ENCODE data around the gene WDR86. TPM values are rescaled to one million over a fixed set of nuclear protein-coding genes. Genes with fewer than 3 reads are reported as not detected.

The WDR86 gene
- total and polyA plus RNA-seq, 3 experiments from 2014 or later: 0.55 to 10.4 (median 0.59) TPM

GRCh38 chr7:151336027-151336708 lies 73.7 kb downstream of the WDR86 start:
- Mint-ChIP-seq H3K4me1 (peaks cover 15 to 21% (median 16%) of the 10 kb centered on the region in 3 donors), H3K27ac (peak overlapping the region in 1 of 8 donors; percentile 70), H3K4me3 (no peak overlapping the region), H3K36me3 (peaks cover 0 to 3% (median 3%) of the 10 kb centered on the region in 3 donors), H3K27me3 (no peaks in the 10 kb centered on the region), H3K9me3 (peaks cover 0 to 9% (median 2%) of the 10 kb centered on the region in 5 donors)
- ChIA-PET CTCF (no interaction called here), POLR2A (no interaction called here)
- peaks cover 15% of the 10 kb centered on the region for H3K4me1 ChIP-seq (ENCODE audit: insufficient read depth, low read length)
- H3K9me3 ChIP-seq (ENCODE audit: low read length): no peaks in the 10 kb centered on the region
- no peak overlapping the region for H3K4me3 ChIP-seq (ENCODE audit: low read length)
- no peaks in the 10 kb centered on the region for H3K27me3 ChIP-seq (ENCODE audit: insufficient read depth, low read length, poor library complexity, severe bottlenecking)
- no peaks in the 10 kb centered on the region for H3K36me3 ChIP-seq (ENCODE audit: insufficient read depth, low read length)
- no peak overlapping the region for H3K27ac ChIP-seq (ENCODE audit: low read depth, low read length)
- DNase-seq: no peak

GRCh38 chr7:151334628-151335027 lies 75.2 kb downstream of the WDR86 start:
- POLR2A ChIA-PET: no interaction called here

More at GRCh38 chr7:151334628-151335027, 75.2 kb downstream of the WDR86 start:
- Mint-ChIP-seq H3K4me1 (peaks cover under 1 to 6% (median under 1%) of the 10 kb centered on the region in 3 donors), H3K4me3 (no peak overlapping the region), H3K27ac (no peak overlapping the region), H3K36me3 (peaks cover 0 to 3% (median 0%) of the 10 kb centered on the region in 3 donors), H3K9me3 (peaks cover 0 to 4% (median 0%) of the 10 kb centered on the region in 5 donors), H3K27me3 (no peaks in the 10 kb centered on the region)
- no peaks in the 10 kb centered on the region for H3K36me3 ChIP-seq (ENCODE audit: insufficient read depth, low read length)
- H3K27me3 ChIP-seq (ENCODE audit: insufficient read depth, low read length, poor library complexity, severe bottlenecking): no peaks in the 10 kb centered on the region
- no peaks in the 10 kb centered on the region for H3K9me3 ChIP-seq (ENCODE audit: low read length)
- no peak for DNase-seq
- H3K27ac ChIP-seq (ENCODE audit: low read depth, low read length): no peak overlapping the region
- H3K4me1 ChIP-seq (ENCODE audit: insufficient read depth, low read length): no peaks in the 10 kb centered on the region
- CTCF ChIA-PET: interaction anchor here (2.8 kb wide), 2 partner anchors 16 to 19 kb away, joined by 9 to 18 read pairs; no protein-coding TSS in a partner anchor
- no peak overlapping the region for H3K4me3 ChIP-seq (ENCODE audit: low read length)

Other genes starting within 250 kb of the WDR86 start
- not detected for gene GBX1, start 242.3 kb downstream of the WDR86 start, total RNA-seq
- gene GBX1, start 242.3 kb downstream of the WDR86 start, polyA plus RNA-seq: not detected
- not detected for gene ASB10, start 222.8 kb downstream of the WDR86 start, total RNA-seq
- gene ASB10, start 222.8 kb downstream of the WDR86 start, polyA plus RNA-seq: not detected
- under 1 TPM in 1 of 2 experiments, not detected in 1; 0.57 TPM for gene H2BK1, start 199.6 kb downstream of the WDR86 start, total RNA-seq
- gene H2BK1, start 199.6 kb downstream of the WDR86 start, polyA plus RNA-seq: not detected
- gene ABCF2, start 182.8 kb downstream of the WDR86 start, total RNA-seq: 10 to 100 TPM; 86.5 to 95.1 TPM
- gene ABCF2, start 182.8 kb downstream of the WDR86 start, polyA plus RNA-seq: 36.7 TPM
- gene CHPF2, start 177.6 kb downstream of the WDR86 start, total RNA-seq: 10 to 100 TPM; 36.6 to 37.0 TPM
- 31.3 TPM for gene CHPF2, start 177.6 kb downstream of the WDR86 start, polyA plus RNA-seq
- 1 to 10 TPM; 1.8 to 2.1 TPM for gene SMARCD3, start 161.3 kb downstream of the WDR86 start, total RNA-seq
- gene SMARCD3, start 161.3 kb downstream of the WDR86 start, polyA plus RNA-seq: 5.7 TPM
- gene NUB1, start 68.2 kb downstream of the WDR86 start, total RNA-seq: 10 to 100 TPM; 39.1 to 46.1 TPM
- 82.6 TPM for gene NUB1, start 68.2 kb downstream of the WDR86 start, polyA plus RNA-seq
- not detected for gene CRYGN, start 30.1 kb upstream of the WDR86 start, total RNA-seq
- 0.41 TPM for gene CRYGN, start 30.1 kb upstream of the WDR86 start, polyA plus RNA-seq
- gene RHEB, start 109.9 kb upstream of the WDR86 start, total RNA-seq: 10 to 100 TPM; 53.6 to 54.9 TPM
- 72.2 TPM for gene RHEB, start 109.9 kb upstream of the WDR86 start, polyA plus RNA-seq